ENCODE data around the gene PLXNA2.
A peak's percentile ranks its signal among the peaks of the same experiment; 100 is the strongest.

PLXNA2 gene

GRCh38 chr1:208058267-208058666, 185.9 kb downstream of the PLXNA2 start:
- peak; percentile 12 for DNase-seq

GRCh38 chr1:208057056-208057455, 187.1 kb downstream of the PLXNA2 start:
- DNase-seq = no peak

GRCh38 chr1:208055535-208055934, 188.6 kb downstream of the PLXNA2 start:
- no peak for DNase-seq

GRCh38 chr1:208054911-208055379, 189.2 kb downstream of the PLXNA2 start:
- DNase-seq = no peak

- DNase-seq = no peak
Measured at GRCh38 chr1:208054485-208054884, 189.7 kb downstream of the PLXNA2 start.

GRCh38 chr1:208053661-208054060, 190.5 kb downstream of the PLXNA2 start:
- DNase-seq = no peak

- no peak for DNase-seq
Measured at GRCh38 chr1:208052926-208053407, 191.2 kb downstream of the PLXNA2 start.

GRCh38 chr1:208052135-208052534, 192.0 kb downstream of the PLXNA2 start:
- DNase-seq = no peak

GRCh38 chr1:208051651-208052050, 192.5 kb downstream of the PLXNA2 start:
- no peak for DNase-seq

GRCh38 chr1:208048904-208049303, 195.3 kb downstream of the PLXNA2 start:
- DNase-seq = no peak

GRCh38 chr1:208047975-208048374, 196.2 kb downstream of the PLXNA2 start:
- DNase-seq = no peak

- no peak for DNase-seq
Measured at GRCh38 chr1:208047476-208047934, 196.7 kb downstream of the PLXNA2 start.

- no peak for DNase-seq
Measured at GRCh38 chr1:208045463-208046260, 198.5 kb downstream of the PLXNA2 start.

GRCh38 chr1:208044589-208045462, 199.4 kb downstream of the PLXNA2 start:
- DNase-seq = no peak

- DNase-seq = no peak
Measured at GRCh38 chr1:208043691-208044181, 200.4 kb downstream of the PLXNA2 start.

- DNase-seq = no peak
Measured at GRCh38 chr1:208042868-208043267, 201.3 kb downstream of the PLXNA2 start.

GRCh38 chr1:208042041-208042615, 202.1 kb downstream of the PLXNA2 start:
- no peak for DNase-seq

GRCh38 chr1:208041505-208041904, 202.7 kb downstream of the PLXNA2 start:
- DNase-seq = no peak

GRCh38 chr1:208040821-208041297, 203.3 kb downstream of the PLXNA2 start:
- DNase-seq = peak; percentile 30

GRCh38 chr1:208039536-208040332, 204.4 kb downstream of the PLXNA2 start:
- no peak for DNase-seq

GRCh38 chr1:208038303-208038702, 205.9 kb downstream of the PLXNA2 start:
- DNase-seq = no peak
